NCI-H1930 (cell line): ENCODE measurements around the gene FUZ.
A peak's percentile ranks its signal among the peaks of the same experiment; 100 is the strongest.

Experiments used
- DNase-seq, 2 experiments: peaks; one replicate each; lab custom pipeline; 2025; lab: John Stamatoyannopoulos, UW

FUZ gene

DNA sequence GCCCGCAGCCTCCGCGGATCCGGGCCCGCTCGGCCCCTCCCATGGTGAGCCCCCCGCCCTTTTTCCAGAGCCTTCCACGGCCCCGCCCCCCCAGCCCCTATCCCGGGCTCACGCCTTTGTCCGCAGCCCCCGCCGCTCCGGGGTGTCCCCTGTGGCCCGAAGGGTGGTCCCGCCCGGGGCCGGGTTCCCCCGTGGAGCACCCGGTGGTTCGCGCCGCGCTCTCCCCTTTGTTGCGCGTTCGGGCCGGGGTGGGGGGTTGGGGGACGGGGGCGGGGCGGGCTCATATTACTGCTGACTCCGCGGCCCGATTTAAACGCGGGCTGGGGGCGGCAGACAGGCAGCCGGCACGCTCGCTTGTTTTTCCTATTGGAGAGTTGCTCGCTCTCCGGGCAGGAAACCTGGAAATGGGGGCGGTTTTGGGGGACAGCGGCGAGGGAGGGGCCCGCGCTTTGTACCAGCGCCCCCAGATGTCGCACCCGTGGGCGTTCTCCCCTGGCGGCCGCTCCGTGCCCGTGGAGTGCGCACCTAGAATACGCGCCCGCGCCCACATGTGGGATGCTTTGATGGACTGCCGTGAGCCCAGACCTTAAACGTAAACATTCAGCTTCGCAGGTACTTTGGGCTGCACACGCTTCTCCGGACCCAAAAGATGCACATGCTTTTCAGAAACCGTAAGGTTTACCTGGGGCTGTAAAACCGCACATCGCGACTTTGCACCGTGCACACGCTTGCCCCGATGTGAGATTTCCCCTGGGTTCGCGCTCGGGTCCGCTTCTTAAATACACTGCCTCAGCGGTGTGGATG, 38.6 kb upstream of the FUZ start:
- DNase-seq: peak; percentile 56 to 64

DNA sequence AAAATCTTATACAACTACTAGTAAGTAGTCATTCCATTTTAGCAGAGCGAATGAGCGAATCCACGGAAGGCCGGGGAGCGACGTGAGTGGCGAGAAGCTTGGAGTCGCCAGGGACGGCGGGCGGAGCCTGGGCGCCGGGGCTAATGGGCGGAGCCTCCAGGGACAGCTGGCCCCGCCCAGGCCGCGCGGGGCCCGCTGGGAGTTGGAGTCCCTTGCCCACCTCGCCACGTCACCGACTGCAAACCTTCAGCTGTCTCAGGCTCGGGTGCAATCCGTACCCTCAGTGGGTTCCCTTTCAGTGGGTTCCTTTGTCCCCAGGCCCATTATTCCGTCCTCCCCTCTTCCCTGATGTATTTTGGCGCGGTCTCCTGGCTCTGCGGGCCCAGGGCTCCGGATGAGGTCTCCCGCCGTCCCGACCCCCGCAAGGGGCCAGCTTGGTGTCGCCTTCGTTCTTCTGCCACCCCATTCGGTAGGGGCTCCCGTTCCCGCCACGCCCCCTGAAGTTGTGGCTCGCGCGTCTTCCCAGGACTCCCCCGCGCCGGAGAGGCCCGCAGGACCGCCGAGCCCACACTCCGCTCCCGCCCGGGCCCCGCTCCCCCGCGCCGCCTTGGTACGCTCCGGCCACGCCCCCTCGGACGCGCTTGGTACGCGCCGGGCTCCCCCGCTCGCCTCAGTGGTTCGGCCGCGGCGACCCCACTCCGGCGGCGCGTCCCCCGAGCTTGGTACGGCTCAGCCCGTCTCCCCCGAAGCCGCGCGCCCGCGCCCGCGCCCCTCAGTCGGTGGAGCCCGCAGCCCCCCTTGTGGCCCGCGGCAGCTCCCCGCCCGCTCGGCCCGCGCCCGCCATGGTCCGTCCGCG, 37.6 kb upstream of the FUZ start, which contains the start of gene PTOV1:
Gene PTOV1 (plus strand): TSS at position 673 of the 856 bp plus-strand sequence.
- peak; percentile 95 to 96 for DNase-seq

- no peak for DNase-seq
Observed at GRCh38 chr19:49850221-49850486, 37.1 kb upstream of the FUZ start.

GRCh38 chr19:49849433-49850220, 36.5 kb upstream of the FUZ start:
- no peak for DNase-seq

DNA sequence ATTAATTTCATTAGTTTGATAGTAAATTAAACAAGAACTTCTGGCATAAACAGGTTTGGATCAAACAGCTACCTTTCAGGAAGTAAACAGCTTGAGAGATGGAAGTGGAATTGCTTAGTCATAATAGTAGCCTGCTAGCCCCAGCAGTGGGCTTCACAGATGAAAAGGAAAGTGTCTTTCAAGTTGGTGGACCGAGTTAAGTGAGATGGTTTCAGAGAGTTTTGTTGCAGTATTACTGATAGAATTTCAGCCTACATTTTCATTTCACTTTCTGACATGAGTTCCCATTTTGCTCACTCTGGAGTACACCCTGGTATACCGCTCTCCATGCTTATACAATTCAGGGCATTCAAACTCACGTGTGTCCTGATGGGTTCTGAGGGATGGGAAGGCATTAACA, 35.8 kb upstream of the FUZ start:
- no peak for DNase-seq

- no peak for DNase-seq
Observed at GRCh38 chr19:49847731-49848696, 34.9 kb upstream of the FUZ start.

- no peak for DNase-seq
Observed at GRCh38 chr19:49846408-49846807, 33.3 kb upstream of the FUZ start.

GRCh38 chr19:49845414-49845813, 32.3 kb upstream of the FUZ start:
- no peak for DNase-seq

DNA sequence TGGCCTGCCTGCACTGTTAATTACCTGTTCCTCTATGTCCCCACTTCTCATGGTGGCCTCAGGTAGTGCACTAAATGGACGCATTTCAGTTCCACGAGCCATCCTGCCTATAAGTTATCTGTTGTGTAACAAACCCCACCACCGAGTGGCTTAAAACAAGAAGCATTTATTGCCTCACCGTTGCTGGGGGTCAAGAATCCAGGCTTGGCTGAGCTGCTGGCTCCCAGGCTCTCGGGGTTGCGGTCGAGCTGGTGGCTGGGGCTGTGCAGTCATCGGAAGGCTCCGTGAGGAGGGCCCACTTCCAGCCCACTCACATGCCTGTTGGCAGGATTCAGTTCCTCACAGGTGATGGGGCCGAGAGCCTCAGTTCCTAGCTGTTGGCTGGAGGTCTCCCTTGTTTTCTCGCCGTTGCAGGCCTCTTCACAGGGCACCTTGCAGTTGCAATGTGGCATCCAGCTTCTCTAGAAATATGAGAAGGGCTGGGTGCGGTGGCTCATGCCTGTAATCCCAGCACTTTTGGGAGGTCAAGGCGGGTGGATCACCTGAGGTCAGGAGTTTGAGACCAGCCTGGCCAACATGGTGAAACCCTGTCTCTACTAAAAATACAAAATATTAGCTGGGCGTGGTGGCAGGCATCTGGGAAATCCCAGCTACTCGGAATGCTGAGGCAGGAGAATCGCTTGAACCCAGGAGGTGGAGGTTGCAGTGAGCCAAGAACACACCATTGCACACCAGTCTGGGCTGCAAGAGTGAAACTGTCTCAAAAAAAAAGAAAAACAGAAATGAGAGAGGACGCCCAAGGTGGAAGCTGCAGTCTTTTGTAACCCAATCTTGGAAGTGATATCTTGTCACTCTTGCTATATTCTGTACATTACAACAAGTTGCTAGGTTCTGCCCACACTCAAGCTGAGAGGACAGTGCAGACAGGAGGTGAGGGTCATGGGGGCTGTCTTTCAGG, 31.3 kb upstream of the FUZ start:
- no peak for DNase-seq

GRCh38 chr19:49843265-49843664, 30.2 kb upstream of the FUZ start:
- DNase-seq: no peak

GRCh38 chr19:49840736-49841249, 27.7 kb upstream of the FUZ start:
- DNase-seq: no peak

GRCh38 chr19:49840321-49840720, 27.2 kb upstream of the FUZ start:
- DNase-seq: no peak

- DNase-seq: no peak
Observed at GRCh38 chr19:49839713-49840112, 26.6 kb upstream of the FUZ start.

DNA sequence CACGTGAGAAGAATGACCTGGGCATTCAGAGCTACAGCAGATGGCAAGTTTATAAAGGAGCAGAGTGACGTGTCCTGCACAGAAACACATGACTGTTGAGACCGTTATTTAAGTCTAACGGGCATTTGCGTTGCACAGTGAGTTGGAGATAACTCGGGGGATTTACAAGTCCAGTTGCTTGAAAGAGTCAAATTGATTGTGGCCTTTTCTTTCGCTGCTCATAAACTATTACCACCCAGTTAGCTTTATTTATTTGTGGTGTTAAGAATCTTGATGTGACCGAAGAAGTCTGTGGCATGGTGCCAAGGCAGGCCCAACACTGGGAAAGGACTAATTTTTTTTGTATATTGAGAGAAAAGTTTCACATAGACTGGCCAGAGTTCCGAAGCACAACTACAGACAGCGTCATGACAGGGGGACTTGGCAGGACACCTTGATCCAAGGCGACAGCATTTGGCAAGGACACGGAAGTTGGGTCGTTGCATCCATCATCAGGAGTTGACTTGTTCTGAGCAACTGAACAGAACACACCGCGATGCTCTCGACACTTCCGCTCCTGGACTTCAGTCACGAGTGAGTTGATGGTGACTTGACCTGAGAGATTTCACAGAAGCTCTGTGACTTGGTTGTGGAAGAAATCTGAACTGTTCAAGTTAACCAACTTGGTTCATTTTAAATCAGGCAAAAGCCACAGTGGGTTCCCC, 25.9 kb upstream of the FUZ start:
- DNase-seq: no peak

GRCh38 chr19:49837425-49837824, 24.3 kb upstream of the FUZ start:
- DNase-seq: no peak

GRCh38 chr19:49837009-49837310, 23.9 kb upstream of the FUZ start:
- no peak for DNase-seq

DNA sequence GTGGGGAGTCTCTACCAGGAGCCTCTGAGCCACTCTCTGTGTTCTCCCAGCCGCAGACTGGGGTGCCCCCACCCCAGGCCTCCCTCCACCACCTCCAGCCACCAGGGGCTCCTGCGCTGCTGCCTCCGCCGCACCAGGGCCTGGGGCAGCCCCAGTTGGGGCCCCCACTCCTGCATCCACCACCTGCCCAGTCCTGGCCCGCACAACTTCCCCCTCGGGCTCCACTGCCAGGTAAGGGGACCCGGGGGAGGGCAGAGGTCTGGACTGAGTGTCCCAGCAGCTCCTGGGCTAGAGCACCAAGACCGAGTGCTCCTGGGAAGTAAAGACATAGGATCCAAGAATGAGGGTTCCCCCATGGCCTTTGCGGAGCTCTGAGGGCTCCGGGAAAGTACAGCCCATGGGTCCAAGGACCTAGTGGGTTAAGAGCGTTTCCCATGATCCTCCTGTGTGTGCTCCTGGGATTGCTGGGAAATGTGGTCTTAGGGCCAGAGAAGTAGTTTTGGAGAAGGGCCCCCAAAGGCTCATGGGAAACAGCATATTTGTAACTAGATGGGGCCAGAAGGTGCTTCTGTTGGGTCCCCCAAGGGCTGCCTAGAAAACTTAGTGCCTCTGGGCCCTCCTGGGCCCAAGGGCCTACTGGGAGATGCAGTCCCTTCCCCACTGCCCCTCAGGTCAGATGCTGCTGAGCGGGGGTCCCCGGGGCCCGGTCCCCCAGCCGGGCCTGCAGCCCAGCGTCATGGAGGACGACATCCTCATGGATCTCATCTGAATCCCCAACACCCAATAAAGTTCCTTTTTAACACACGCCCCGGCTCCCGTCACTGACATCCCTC, 23.3 kb upstream of the FUZ start:
- no peak for DNase-seq

DNA sequence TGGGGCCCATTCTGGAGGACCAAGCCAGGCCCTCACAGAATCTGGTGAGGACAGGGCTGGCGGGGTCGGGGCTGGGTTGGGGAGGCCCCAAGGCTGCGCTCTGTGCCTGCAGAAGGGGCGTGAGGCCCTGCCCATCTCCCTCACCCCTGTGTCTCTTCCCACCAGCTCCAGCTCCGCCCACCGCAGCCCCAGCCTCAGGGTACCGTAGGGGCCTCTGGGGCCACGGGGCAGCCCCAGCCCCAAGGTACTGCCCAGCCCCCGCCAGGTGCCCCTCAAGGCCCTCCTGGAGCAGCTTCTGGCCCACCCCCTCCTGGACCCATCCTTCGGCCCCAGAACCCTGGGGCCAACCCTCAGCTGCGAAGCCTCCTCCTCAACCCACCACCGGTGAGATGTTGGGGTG, 22.5 kb upstream of the FUZ start:
- DNase-seq: no peak

DNA sequence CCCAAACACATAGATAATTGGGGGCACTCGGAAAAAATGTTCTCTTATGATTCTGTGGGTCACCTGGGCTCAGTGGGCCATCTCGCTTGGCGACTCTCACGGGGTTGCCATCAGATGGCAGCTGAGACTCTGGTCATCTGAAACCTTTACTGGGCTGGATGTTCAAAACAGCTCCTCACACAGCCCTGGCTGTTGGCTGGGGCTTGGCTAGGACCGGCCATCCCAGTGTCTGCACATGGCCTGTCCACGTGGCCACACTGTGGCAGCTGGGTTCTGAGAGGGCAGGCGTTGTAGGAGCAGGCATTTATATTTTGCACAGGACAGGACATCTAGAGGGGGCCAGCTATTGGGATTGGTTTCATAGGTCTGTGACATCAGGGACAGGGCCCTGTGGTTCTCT, 20.5 kb upstream of the FUZ start:
- no peak for DNase-seq
